ENCODE results near the gene PNMT.

DNA sequence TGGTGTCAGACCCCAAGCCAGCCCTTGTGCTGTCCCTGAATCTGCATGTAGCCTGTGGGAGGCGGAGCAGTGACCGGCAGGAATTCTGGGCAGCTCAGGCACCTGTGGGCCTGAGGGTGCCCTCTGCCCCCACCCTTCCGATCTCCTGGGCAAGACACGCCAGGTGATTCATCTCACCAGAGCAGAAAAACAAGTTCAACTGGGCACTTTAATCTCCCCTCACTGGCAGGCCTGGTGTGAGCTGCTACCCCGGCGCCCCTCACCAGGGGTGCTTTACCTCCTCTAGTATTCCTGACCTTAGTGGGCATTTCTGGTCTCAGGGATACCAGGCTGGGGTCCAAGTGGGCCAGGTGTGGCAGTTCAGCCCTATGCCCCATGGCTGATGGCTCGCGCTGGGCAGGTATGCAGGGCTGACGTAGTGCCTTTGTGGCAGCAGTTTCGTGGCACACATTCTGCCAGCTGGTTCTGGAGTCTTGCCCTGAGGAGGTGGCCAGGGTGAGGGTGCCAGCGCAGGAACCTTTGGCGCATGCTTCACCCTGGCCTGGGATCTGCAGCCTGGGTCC lies 37.6 kb downstream of the PNMT start:
- TF ChIP-seq, protein P1, sequence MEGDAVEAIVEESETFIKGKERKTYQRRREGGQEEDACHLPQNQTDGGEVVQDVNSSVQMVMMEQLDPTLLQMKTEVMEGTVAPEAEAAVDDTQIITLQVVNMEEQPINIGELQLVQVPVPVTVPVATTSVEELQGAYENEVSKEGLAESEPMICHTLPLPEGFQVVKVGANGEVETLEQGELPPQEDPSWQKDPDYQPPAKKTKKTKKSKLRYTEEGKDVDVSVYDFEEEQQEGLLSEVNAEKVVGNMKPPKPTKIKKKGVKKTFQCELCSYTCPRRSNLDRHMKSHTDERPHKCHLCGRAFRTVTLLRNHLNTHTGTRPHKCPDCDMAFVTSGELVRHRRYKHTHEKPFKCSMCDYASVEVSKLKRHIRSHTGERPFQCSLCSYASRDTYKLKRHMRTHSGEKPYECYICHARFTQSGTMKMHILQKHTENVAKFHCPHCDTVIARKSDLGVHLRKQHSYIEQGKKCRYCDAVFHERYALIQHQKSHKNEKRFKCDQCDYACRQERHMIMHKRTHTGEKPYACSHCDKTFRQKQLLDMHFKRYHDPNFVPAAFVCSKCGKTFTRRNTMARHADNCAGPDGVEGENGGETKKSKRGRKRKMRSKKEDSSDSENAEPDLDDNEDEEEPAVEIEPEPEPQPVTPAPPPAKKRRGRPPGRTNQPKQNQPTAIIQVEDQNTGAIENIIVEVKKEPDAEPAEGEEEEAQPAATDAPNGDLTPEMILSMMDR (conservative IDR thresholded peaks at IDR 0.05 in 1 of 2, IDR thresholded peaks at IDR 0.05 in 1 of 2; ENCODE audit: extremely low read depth in 1 of 2, insufficient read depth in 1 of 2, low read depth in 1 of 2, low read length in 2 of 2), result no peak
- no peak for TF ChIP-seq EZH2 (IDR thresholded peaks at IDR 0.05; ENCODE audit: borderline replicate concordance, low read length)
